Stimulated activated naive CD4-positive, alpha-beta T cell treated with Interleukin-2 at 50 U/mL for 16 hours (primary cell): ENCODE results near the gene PPARGC1A.

Experiments
- DNase-seq: peaks from one replicate; lab custom pipeline; 2025; lab: John Stamatoyannopoulos, UW

PPARGC1A gene

DNA sequence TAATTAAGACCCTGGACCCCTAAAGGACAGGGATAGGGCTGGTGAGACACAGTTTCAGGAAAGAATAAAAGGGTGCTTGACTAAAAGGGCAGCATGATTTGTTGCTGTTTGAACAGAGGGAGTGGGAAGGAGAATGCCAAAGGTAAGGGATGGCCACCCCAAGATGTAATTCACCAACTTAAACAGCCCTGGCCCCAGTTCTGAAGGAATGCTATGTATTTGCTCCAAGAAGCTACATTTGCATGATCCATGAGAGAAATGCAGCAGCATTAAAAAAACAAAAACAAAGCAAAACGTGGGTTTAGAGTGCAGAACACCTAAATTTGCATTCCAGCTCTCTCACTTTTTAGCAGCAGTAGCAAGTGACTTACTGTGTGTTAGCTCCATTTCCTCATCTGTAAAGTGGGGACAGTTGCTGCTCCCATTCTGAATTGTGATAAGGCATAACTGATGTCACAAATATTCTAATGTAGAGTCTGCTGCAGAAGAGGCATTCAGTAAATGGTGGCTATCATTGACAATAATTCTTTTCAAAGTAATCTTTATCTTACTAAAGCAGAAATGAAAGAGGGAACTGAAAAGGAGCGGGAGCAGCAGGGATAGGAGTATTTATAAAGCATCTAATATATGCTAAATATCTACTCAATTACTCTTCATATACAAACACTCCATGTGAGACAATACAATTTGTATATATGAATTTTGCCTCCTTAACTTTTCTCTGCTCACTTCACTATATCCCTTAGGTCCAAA, 115.8 kb downstream of the PPARGC1A start:
- DNase-seq, result no peak

DNA sequence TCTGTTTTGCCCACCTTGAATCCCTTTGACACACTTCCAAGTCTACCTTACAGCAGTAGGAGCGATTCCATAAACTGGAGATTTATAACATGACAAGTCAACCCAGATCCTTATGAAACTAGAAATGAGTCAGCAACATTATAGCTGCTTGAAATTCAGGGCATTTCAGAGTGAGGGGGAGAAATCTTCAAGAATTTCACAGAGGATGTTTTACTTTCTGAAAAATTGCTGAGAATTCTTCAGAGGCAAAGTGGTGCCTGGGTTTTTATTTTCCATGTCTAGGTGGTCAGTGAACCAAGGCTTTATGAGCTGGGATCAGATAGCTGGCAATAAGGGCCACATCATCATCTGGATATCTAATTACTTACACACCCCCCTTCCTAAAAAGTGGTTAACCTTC, 119.8 kb downstream of the PPARGC1A start:
- DNase-seq, result no peak

DNA sequence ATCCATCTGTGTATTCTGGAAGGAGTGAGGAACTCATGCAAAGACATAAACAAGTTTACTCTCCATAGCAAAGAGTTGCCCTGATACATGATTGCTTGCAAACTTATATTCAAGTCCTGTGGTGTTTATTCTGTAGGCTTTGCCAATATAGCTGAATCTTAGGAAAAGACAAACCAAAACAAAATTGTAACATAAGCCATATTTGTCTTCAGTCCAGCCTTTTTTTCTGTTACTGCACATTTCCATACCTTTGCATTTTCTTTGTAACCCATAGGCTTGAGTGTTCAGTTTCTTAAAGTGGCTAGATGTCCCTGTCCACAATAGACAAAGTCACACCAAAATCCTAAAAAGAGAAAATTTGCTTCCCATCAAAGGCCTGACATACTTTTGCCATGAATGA, 120.4 kb downstream of the PPARGC1A start:
- no peak for DNase-seq

DNA sequence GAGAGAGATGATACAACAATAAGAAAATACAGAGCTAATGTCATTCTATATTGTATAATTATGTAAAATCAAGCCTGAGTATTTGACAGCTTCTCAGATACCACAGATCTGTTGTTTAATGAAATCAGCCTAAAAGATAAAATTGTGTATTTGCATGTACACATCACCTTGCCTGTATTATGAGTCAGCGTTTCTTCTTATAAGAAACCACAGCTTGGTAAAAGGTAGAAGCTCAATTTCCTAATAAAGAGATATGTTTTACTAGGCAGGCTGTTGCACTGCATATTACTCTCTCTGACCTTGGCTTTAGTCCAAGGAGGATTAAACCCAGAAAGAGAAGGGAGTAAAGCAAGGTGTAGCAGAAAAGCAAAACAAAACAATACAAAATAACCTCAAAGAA, 121.3 kb downstream of the PPARGC1A start:
- no peak for DNase-seq

DNA sequence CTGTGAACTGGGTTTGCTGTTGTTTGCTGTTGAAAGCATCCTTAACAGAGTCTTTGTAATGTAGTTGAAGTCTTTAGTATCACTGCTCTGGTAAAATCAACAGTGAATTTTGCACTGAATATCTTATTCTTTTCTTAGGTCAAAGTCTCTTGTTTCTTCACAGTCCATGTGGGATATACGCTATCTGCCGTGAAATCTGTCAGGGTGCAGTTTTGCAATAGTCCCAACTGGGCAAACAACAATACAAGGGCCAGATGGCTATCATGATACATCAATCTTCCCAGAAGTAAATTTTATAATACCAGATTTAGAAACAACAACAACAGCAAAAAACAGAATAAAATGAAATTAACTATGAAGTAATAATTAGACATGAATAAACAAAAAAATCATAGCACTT, 123.5 kb downstream of the PPARGC1A start:
- DNase-seq, result no peak

DNA sequence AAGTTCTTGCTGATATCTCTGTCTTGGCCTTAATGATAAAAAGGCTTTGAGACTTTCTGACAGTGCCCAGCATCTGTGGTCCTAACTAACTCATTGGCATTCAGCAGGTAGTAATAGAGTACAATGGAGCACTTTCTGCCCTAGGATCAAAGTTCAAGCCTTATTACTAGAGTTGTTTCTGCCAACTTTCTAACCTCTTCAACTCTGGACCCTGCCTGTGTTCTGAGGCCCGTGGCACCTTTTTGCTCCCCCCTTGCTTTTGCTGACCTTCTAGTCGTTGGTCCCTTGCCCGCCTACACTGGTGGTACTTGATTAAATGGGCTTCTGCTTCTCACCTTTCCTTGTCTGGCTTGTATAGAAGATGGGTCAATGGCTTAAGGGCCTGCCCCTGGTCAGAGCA, 126.3 kb downstream of the PPARGC1A start:
- no peak for DNase-seq

DNA sequence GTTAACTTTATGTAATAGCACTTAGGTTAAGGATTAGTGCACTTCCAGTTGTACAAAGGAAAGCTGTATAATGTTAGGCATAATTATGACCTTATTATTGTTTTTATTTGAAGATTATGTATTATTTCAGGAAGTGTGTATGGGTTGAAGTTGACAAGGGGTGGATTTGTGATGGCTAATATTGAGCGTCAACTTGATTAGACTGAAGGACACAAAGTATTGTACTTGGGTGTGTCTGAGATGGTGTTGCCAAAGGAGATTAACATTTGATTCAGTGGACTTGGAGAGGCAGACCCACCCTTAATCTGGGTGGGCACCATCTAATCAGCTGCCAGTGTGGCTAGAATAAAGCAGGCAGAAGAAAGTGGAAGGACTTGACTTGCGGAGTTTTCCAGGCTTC, 127.3 kb downstream of the PPARGC1A start:
- no peak for DNase-seq

DNA sequence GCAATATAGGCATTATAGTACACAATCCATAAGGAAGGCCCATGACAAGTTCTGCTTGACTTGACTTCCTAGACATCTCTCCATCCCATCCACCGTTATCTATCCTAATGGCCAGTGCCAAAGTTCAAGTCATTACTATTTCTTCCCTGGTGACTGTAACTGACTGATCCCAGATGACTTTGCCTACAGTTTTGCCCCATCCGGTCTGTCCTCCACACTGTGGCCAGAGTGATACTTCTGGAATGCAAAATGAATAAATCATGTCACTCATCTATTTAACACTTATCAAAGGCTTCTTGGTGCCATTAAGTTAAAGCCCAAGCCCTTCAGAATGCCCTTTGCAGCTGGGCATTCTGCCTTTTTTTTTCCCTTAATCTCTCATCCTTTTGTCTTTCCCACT, 130.8 kb downstream of the PPARGC1A start:
- DNase-seq, result no peak

DNA sequence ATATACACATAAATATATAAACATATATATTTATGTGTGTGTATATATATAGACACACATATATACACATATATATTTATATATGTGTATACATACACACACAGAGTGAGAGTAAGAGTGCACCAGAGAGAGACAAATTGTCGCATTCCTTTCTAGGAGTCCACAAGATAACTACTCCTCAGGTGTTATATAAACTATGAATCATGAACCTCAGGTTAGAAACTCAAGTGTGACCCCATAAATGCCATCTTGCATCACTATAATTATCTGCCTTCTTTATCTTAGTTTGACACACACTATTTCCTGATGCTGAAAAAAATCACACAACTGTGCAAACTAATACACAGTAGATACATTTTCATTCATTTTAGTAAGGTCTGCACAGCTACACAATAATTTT, 135.2 kb downstream of the PPARGC1A start:
- no peak for DNase-seq

DNA sequence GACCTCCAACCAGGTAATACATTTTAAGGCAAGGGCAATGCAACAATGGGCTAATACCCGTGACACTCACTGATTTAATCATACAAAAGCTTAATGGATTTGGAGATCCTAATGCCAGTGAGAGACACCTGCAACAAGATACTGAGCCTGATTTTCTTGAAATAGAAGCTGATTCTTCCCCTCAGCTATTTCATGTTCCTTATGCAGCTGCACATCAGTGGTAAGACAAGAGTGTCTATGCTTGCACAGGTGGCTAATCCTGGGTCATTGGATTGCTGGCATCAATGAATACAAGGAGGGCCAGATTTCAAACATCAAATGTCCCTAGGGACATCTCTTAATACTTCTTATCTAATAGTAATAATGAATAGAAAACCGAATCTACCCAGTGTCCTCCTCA, 139.7 kb downstream of the PPARGC1A start:
- no peak for DNase-seq

DNA sequence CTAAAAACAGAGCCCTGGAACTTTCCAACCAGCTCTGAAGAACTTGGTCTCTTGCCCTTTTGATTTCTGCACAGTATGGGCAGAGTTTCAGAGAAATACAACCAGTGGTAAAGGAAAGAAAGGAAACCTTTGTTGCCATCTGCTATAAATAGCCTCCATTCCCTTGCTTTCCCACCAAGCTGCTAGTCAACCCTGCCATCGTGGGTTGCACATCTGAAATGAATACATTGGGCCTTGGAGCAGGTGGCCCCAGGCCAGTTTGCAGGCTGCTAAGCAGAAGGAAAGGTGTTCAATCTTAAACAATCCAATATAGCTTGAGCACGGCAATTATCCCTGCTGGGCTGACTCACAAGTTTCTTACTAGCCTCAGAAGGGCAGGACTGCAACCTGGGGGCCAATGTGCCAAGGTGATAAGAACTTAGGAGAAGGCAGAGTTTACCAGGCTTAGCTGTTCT, 142.5 kb downstream of the PPARGC1A start:
- no peak for DNase-seq

DNA sequence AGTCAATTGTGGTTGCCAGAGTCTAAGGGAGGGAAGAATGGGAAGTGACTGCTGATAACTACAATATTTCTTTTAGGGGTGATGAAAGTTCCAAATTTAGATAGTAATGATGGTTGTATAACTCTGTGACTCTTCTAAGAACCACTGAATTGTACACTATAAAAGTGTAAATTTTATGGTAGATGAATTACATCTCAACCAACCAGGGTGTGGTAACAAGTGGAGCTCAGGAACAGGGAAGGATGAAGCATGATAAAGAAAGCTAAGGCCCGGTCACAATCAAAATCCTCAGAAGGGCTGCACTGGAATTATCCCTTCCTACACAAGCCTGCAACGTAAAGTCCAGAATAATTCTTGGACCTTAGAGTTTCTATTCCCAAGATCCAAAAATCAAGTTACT, 143.2 kb downstream of the PPARGC1A start:
- DNase-seq, result no peak

DNA sequence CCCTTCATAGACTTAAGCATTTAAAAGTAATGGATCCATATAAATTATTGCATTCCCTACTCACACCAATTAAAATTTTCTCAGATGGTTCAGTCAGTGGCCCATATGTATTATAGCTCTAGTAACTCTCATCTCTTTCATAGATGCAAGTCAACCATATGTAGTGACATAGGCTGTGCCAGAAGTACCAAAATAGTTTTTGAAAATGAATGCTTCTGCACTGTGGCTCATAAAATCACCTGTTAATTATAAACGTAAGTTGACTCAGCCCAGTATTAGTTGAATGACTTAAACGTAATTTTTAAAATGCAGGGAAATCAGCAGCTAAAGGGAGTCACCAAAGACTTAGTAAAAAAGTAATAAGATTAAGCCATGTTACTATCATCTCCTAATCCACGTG, 143.8 kb downstream of the PPARGC1A start:
- no peak for DNase-seq

DNA sequence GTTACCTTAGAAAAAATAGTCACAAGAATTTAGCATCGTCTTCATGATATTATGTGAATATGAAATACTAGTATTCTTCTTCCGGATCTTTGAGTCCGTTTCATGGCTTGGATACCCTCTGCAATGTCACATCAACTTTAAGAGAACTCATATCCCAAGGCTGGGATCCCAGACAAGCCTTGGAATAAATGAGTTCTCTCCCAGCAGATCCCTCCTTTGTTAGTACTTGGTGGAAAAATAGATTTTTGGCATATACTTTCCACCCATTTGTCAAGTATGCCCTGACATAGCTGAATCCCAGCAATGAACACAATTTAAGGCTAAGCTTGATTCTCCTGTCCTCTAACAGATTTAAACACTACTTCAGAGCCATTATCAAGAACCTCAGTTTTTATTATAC, 144.5 kb downstream of the PPARGC1A start:
- DNase-seq, result no peak
